Hepatic stellate cell (primary cell): ENCODE data around the gene IFNA8.
"Not testable (repeated sequence)": the region's sequence is repeated elsewhere in the genome, so short reads cannot be mapped to it uniquely, and the experiment has no call there.

Source experiments
- DNase-seq: peaks from one replicate; pipeline ENCODE4 v3.0.0; 2011; ENCODE audit warnings: low spot score

The IFNA8 gene

GRCh38 chr9:21408817-21409216 is at the start of gene IFNA8:
IFNA8 (plus strand) TSS chr9:21409117; CDS start chr9:21409177, 60 bp downstream.
- DNase-seq, result no peak

- no peak for DNase-seq
Observed at GRCh38 chr9:21362287-21362686, 46.6 kb upstream of the IFNA8 start.

DNA sequence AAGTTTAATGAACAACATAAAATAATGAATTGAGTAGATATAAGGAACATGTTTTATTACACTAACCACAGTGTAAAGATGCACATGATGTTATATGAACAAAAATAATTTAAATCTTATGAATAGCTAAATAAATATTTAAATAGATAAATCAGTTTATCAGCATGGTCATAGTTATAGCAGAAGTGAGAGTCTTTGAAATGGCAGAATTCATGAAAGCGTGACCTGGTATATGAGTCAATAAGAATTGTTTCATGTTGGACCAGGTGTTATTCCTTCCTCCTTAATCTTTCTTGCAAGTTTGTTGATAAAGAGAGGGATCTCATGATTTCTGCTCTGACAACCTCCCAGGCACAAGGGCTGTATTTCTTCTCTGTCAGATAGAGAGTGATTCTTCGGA is 41.7 kb upstream of the IFNA8 start:
- DNase-seq, result not testable (repeated sequence)

GRCh38 chr9:21367957-21368356 is 41.0 kb upstream of the IFNA8 start, which contains the start of gene IFNA13:
IFNA13 (minus strand) TSS chr9:21368057; CDS start chr9:21368010, 47 bp downstream.
- no peak for DNase-seq

DNA sequence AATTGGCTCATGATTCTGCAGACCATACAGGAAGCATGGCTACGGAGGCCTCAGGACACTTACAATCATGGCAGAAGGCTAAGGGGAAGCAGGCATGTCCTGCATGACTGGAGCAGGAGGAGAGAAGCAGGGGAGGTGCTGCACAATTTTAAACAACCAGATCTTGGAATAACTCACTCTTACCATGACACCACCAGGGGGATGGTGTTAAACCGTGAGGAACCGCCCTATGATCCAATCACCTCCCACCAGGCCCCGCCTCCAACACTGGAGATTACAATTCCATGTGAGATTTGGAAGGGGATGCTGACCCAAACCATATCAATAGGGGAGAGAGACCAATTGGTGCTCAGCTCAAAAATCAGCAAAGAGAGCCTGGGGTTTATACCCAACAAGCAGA is 37.5 kb upstream of the IFNA8 start:
- not testable (repeated sequence) for DNase-seq

DNA sequence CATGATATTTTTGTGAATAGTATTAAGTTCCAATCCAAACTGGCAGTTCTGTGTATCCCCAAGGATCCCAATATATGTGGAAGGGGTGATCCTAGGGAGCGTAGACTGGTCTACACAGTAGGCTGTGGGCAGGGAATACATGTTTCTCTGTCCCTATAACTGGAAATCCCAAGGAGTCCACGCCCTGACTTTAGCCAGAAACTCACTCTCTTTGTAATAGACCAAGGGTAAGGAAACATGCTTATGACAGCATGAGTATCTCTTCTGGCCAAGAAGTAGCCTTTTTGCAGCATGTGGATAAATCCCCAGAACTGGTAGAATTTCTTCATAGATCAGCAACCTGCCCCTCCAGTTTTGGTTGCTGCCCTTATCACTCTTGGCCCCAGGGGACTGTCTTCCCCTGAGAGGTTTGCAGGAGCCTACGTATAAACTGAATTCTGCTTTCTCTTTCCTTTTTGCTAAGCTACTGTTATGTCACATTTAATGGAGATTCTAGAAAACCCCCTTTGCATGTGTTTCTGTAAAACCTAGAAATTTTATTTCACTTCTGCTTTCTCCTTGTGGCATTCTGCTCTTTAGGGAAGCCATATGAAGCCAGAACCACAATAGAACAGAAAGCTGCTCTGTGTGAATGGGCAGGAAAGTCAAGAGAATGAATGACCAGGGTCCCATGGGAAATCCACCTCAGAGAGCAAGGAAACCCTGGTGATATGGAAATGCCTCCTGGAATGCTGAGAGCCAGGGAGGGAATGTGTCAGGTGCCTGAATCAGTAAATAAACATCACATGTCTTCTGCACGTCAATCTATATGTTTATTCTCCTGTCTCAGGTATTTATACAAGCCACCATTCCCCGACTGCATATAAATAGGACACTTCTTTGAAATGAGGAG is 27.2 kb upstream of the IFNA8 start:
- DNase-seq, result no peak

GRCh38 chr9:21383627-21384026 is 25.3 kb upstream of the IFNA8 start:
- no peak for DNase-seq

DNA sequence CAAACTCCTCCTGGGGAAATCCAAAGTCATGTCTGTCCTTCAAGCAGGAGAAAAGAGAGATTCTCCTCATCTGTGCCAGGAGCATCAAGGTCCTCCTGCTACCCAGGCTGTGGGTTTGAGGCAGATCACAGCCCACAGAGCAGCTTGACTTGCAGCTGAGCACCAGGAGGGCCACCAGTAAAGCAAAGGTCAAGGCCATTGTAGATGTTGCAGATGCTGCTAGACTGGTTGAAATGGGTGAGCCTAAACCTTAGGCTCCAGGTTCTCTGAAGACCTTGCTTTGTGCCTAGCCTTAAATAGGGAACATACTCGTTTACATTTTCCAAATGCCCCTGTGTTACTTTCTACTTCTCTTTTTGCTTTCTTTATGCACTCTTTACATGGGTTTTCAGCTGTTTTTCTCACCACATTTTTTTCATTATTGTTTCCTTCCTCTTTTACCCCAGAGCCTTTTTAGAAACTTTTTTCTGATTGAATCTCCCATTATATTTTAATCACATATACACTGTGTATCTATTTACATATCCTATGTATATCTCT is 23.7 kb upstream of the IFNA8 start, which contains the start of gene IFNA2:
TSS of gene IFNA2 (minus strand) at position 268 of the 540 bp plus-strand sequence. CDS start at position 199, 69 bp downstream.
- DNase-seq, result no peak

GRCh38 chr9:21392270-21392669 is 16.6 kb upstream of the IFNA8 start:
- DNase-seq, result no peak

DNA sequence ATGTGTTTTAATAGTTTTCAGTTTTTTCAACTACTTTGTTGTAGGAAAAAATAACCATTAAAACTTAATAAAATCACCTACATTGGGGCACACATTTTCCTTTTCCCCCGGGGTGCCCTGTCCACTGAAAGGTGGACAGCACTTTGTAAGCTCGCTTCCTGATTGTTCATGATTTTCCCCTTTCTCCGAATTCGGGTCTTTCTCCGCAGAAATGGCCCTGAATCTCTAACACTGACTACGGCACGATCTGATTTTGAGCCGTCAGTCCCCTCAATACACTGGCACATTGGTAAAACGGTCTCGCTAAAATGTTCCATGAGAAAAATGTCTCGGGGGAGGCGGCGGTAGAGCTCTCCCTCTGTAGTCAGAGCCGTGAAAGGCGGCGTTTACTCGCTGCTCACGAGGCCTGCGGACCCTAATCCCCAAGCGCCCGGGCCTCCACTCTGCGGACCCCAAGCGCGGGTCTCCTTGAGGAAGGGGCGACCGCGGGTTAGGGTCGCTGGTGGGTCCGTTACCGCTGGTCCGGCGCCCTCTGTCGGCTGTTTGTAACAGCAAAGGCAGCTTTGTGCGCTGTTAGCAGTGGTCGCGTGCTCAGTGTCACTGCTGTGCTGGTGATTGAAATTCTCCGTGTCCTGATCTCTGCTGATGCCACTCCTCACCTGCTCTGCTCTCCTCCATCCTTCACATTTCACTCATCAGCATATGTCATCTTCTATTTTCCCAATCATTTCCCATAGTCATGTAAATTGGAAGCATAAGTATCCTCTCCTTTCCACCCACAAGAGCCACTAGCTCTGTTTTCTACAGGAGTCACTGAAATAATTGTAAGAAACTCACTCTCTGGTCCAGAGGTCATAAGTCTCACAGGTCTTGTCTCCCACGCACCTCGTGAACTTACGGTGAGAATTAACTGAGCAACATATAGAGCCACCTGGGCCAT is 12.9 kb upstream of the IFNA8 start:
- DNase-seq, result no peak

GRCh38 chr9:21398955-21399489 is 9.9 kb upstream of the IFNA8 start:
- DNase-seq, result no peak

DNA sequence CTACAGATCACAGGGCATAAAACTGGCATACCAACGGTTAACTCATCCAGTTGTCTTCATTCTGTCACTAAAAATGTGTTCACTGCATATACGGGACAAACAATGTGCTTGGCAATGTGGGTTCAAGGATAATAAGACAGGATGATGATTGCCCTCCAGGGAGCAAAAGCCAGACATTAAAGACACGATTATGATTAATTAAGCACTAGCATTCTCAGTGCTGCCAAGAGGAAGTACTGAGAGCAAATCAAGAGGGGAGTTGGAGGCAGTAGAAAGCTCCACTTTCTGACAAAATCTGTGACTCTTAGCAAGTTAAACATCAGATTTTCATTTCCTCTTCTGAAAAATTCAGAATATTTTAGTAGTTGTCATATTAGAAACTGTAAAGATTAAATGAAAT is 9.0 kb upstream of the IFNA8 start:
- DNase-seq, result no peak

DNA sequence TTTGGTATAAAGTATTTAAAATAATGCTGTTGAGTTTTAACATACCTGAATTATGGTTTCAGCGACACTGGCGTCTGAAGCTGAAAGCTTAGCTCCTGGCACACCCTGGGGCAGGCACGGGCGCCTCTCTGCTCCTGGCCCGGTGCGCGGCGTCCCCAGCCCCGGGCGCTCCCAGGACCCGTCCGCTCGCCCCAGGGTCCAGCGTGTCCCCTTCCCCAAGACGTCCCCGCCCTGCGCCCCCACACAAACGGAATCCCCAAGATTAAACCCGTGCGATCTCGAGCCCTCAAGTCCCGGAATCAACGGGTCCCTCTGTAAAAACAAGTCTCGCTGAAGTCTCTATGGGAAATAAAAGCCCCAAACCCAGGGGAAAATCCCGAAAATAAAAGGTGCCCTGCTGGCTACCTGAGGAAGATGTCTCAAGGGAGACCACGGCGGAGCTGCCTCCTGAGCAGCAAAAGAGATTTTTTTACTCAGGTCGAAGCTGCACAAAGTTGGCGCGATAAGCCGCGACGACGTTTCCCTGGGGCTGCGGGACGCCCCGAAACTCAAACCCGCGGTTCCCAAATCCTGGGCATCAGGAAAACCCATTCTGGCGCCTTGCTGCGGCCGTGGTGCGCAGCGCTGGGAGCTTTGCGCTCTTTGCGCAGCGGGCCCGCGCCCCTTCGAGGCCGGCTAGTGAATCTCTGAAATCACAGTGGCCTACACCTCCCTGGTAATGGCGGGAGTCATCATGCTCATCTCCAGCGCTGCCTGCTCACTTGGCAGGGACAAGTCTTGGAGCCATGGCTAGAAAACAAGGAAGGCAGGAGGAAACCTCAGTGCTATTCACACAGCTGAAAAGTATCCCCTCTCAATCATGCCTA is 6.3 kb upstream of the IFNA8 start:
- no peak for DNase-seq

DNA sequence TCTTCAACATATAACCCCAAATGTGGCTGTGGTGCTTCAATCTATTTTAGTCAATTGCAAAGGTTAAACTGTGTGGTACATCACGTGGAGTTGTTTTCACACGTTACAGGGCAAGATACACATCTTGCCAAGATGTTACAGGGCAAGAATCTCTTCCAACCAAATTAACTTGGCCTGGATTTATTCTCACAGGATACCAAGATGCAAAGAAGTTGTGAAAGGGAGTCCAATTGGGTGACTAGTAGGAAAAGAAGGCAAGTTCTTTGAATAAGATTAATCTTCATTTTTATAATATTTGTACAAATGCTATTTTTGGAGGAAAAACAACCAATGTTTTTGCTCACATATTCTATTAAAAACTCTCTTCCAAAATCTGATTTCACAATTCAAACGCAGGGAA is 4.8 kb upstream of the IFNA8 start:
- DNase-seq, result no peak

GRCh38 chr9:21412107-21412506 is 3.2 kb downstream of the IFNA8 start:
- no peak for DNase-seq

GRCh38 chr9:21413151-21413550 is 4.2 kb downstream of the IFNA8 start:
- DNase-seq, result no peak

DNA sequence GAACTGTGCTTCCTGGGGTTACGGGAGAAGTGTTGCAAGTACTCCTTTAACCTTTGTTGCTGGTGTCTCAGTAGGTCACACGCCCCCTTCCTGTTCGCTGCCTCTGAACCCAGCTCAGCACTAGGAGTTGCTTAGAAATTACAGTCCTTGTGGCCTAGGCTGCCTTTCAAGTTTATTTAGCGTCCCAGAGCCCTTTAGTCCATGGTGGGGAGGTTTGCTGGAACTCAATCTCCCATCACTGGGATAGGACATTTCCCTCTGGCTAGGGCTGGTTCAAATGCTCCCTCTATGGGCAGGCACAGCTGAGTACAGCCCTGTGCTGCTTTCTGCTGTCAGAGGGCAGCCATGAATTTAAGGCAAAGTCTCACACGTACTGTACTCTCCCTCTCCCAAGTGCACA is 4.7 kb downstream of the IFNA8 start:
- DNase-seq, result no peak

GRCh38 chr9:21414220-21414940 is 5.5 kb downstream of the IFNA8 start:
- no peak for DNase-seq

DNA sequence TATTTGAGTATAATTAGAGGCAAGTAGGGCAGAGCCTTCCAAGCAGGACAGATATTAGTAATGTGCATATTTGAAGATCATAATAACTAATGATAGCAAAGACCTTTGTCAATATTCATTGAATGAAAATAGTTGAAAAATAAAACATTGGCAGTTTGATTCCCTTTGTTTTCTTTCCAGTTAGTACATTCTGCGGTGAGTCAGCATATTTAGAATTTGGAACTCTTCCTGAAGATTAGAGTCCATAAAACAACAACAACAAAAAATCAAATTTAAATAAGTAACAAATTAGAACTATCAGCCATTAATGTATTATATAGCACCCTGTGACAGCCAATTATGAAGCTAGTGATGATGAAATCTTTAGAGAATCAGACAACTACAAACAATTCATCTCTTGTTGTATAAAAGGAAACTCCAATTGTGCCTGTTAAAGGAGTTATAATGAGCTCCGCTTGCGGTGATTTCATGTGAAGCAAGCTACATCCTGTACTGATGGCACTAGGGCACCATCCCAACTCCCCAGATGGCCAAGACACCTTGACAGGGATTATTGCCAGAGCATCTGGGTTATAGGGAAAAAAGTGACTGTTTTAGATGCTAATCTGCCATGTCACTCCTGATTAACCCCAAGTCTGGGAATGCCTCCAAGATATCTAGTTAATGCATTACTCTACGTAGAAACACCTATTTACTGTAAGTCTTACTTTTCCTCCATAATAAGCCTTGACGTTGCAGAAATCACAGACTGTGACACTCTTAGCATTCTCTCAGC is 6.8 kb downstream of the IFNA8 start:
- DNase-seq, result no peak

DNA sequence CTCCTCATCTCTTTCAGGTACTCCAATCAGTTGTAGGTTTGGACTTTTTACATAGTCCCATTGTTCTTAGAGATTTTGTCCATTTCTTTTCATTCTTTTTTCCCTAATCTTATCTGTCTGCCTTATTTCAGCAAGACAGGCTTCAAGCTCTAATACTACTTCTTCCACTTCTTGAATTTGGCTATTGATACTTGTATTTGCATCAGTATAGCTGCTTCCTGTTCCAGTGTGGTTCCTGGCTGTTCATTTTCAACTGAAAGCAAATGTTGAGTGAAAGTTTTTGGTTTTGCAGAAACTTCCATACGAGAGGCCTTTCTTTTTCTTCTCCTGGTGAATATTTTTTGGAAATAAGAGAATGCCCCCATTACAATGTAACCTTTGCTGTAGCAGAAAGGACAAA is 19.3 kb downstream of the IFNA8 start:
- no peak for DNase-seq
